Mucosa of rectum (tissue), 2 donors: Measurements from ENCODE around the gene ZC3H4.

Experiments used
- H3K27ac ChIP-seq, 2 donors: one replicate each; pipeline ENCODE4 v1.7.0; 2013; ENCODE audit warnings: inconsistent platforms in 2 of 2, low read depth in 2 of 2, low read length in 2 of 2
- H3K27me3 ChIP-seq, 2 donors: one replicate each; pipeline ENCODE4 v1.7.0; 2013; ENCODE audit warnings: low read length in 2 of 2; ENCODE audit not compliant: control insufficient read depth in 2 of 2, insufficient read depth in 2 of 2
- H3K36me3 ChIP-seq, 2 donors: one replicate each; pipeline ENCODE4 v1.7.0; 2013; ENCODE audit warnings: low read length in 2 of 2; ENCODE audit not compliant: control insufficient read depth in 2 of 2, insufficient read depth in 2 of 2
- H3K4me1 ChIP-seq, 2 donors: one replicate each; pipeline ENCODE4 v1.7.0; 2013; ENCODE audit warnings: low read length in 2 of 2, mild to moderate bottlenecking in 1 of 2; ENCODE audit not compliant: control insufficient read depth in 2 of 2, insufficient read depth in 2 of 2
- H3K4me3 ChIP-seq, 2 donors: one replicate each; pipeline ENCODE4 v1.7.0; 2013; ENCODE audit warnings: low read length in 2 of 2
- H3K9ac ChIP-seq, 2 donors: one replicate each; pipeline ENCODE4 v1.7.0; 2013; ENCODE audit warnings: low read length in 2 of 2, low read depth in 1 of 2, mild to moderate bottlenecking in 1 of 2
- H3K9me3 ChIP-seq, 2 donors: one replicate each; pipeline ENCODE4 v1.7.0; 2013; ENCODE audit warnings: low read length in 2 of 2; ENCODE audit not compliant: control insufficient read depth in 2 of 2
- donor health status: healthy.
- donor health status: Normal muscosa, but diverticular disease.

The ZC3H4 gene

GRCh38 chr19:47072323-47072722 lies 41.3 kb downstream of the ZC3H4 start:
- Histone ChIP-seq H3K4me1 (no peaks in the 10 kb centered on the region), H3K27me3 (no peaks in the 10 kb centered on the region), H3K9ac (no peak overlapping the region), H3K27ac (no peak overlapping the region), H3K9me3 (no peaks in the 10 kb centered on the region), H3K4me3 (no peak overlapping the region), H3K36me3 (peaks cover 44 to 69% of the 10 kb centered on the region in 2 donors)

- H3K27ac ChIP-seq: no peak overlapping the region
- peaks cover 44 to 66% of the 10 kb centered on the region in 2 donors for H3K36me3 ChIP-seq
- no peak overlapping the region for H3K9ac ChIP-seq
- H3K4me1 ChIP-seq: no peaks in the 10 kb centered on the region
- no peaks in the 10 kb centered on the region for H3K9me3 ChIP-seq
- no peak overlapping the region for H3K4me3 ChIP-seq
- H3K27me3 ChIP-seq: no peaks in the 10 kb centered on the region
Observed at GRCh38 chr19:47071731-47072130, 41.8 kb downstream of the ZC3H4 start.

- H3K36me3 ChIP-seq: peaks cover 44 to 66% of the 10 kb centered on the region in 2 donors
Observed at GRCh38 chr19:47070756-47071155, 42.8 kb downstream of the ZC3H4 start.

GRCh38 chr19:47069795-47070194 lies 43.8 kb downstream of the ZC3H4 start:
- Histone ChIP-seq H3K27ac (no peak overlapping the region), H3K9ac (no peak overlapping the region), H3K27me3 (no peaks in the 10 kb centered on the region), H3K4me1 (no peaks in the 10 kb centered on the region), H3K9me3 (no peaks in the 10 kb centered on the region), H3K36me3 (peaks cover 46 to 66% of the 10 kb centered on the region in 2 donors), H3K4me3 (no peak overlapping the region)

More at GRCh38 chr19:47070756-47071155, 42.8 kb downstream of the ZC3H4 start:
- Histone ChIP-seq H3K9me3 (no peaks in the 10 kb centered on the region), H3K4me1 (no peaks in the 10 kb centered on the region), H3K4me3 (no peak overlapping the region), H3K27ac (no peak overlapping the region), H3K9ac (no peak overlapping the region), H3K27me3 (no peaks in the 10 kb centered on the region)

- Histone ChIP-seq H3K4me1 (no peaks in the 10 kb centered on the region), H3K9me3 (no peaks in the 10 kb centered on the region), H3K27me3 (no peaks in the 10 kb centered on the region), H3K4me3 (no peak overlapping the region), H3K27ac (no peak overlapping the region), H3K36me3 (peaks cover 40 to 64% of the 10 kb centered on the region in 2 donors), H3K9ac (no peak overlapping the region)
Observed at GRCh38 chr19:47068876-47069406, 44.6 kb downstream of the ZC3H4 start.

- no peaks in the 10 kb centered on the region for H3K27me3 ChIP-seq
- no peaks in the 10 kb centered on the region for H3K4me1 ChIP-seq
- H3K36me3 ChIP-seq: peaks cover 40 to 62% of the 10 kb centered on the region in 2 donors
- H3K9me3 ChIP-seq: no peaks in the 10 kb centered on the region
- no peak overlapping the region for H3K9ac ChIP-seq
- no peak overlapping the region for H3K4me3 ChIP-seq
- no peak overlapping the region for H3K27ac ChIP-seq
Observed at GRCh38 chr19:47068246-47068645, 45.3 kb downstream of the ZC3H4 start.

GRCh38 chr19:47067215-47067847 lies 46.2 kb downstream of the ZC3H4 start:
- H3K9ac ChIP-seq: no peak overlapping the region
- H3K36me3 ChIP-seq: peaks cover 40 to 57% of the 10 kb centered on the region in 2 donors

GRCh38 chr19:47066376-47067214 lies 47.0 kb downstream of the ZC3H4 start:
- Histone ChIP-seq H3K4me3 (no peak overlapping the region), H3K4me1 (no peaks in the 10 kb centered on the region), H3K9ac (no peak overlapping the region), H3K27me3 (no peaks in the 10 kb centered on the region), H3K9me3 (no peaks in the 10 kb centered on the region), H3K36me3 (peaks cover 34 to 50% of the 10 kb centered on the region in 2 donors), H3K27ac (no peak overlapping the region)

More at GRCh38 chr19:47067215-47067847, 46.2 kb downstream of the ZC3H4 start:
- Histone ChIP-seq H3K9me3 (no peaks in the 10 kb centered on the region), H3K27me3 (no peaks in the 10 kb centered on the region), H3K27ac (no peak overlapping the region), H3K4me1 (no peaks in the 10 kb centered on the region), H3K4me3 (no peak overlapping the region)

GRCh38 chr19:47065242-47065641 lies 48.3 kb downstream of the ZC3H4 start:
- Histone ChIP-seq H3K27ac (no peak overlapping the region), H3K9ac (no peak overlapping the region), H3K4me1 (no peaks in the 10 kb centered on the region), H3K36me3 (peaks cover 22 to 36% of the 10 kb centered on the region in 2 donors), H3K27me3 (no peaks in the 10 kb centered on the region), H3K4me3 (no peak overlapping the region), H3K9me3 (no peaks in the 10 kb centered on the region)

- H3K27ac ChIP-seq: no peak overlapping the region
- peaks cover 19 to 28% of the 10 kb centered on the region in 2 donors for H3K36me3 ChIP-seq
Observed at GRCh38 chr19:47063874-47064273, 49.7 kb downstream of the ZC3H4 start.

More at GRCh38 chr19:47063874-47064273, 49.7 kb downstream of the ZC3H4 start:
- H3K4me3 ChIP-seq: no peak overlapping the region
- no peak overlapping the region for H3K9ac ChIP-seq
- no peaks in the 10 kb centered on the region for H3K9me3 ChIP-seq
- H3K27me3 ChIP-seq: no peaks in the 10 kb centered on the region
- H3K4me1 ChIP-seq: no peaks in the 10 kb centered on the region
